ENCODE measurements around the gene USP31. TPM values are rescaled to one million over a fixed set of nuclear protein-coding genes. Genes with fewer than 3 reads are reported as not detected.

The USP31 gene
- total RNA-seq, 2 experiments from 2014 or later: 1.6 to 1.7 TPM

DNA sequence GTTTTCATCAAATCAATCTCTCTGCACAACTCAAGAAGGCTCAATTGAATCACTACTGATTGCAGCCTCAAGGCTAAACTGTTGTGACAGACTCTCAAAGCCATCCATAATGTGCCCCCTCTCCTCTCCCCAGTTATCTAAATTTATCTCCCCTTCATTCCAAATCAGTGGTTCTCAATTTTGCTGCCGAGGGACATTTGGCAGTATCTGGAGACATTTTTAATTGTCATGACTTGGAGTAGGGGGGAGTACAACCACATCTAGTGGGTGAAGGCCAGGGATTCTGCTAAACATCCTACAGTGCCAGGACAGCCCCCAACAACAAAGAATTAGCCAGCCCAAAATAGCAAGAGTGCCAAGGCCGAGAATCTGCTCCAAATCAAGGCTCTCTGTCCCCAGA is 9.1 kb downstream of the USP31 start:
- Histone ChIP-seq H3K4me3 (ENCODE audit: low read length) (no peak overlapping the region), H3K27ac (ENCODE audit: low read depth in 1 of 2, low read length in 2 of 2) (no peak overlapping the region), H3K4me1 (ENCODE audit: insufficient read depth, low read length) (no peaks in the 10 kb centered on the region), H3K36me3 (ENCODE audit: insufficient read depth, low read length) (no peaks in the 10 kb centered on the region), H3K9me3 (ENCODE audit: control insufficient read depth in 1 of 2, insufficient read depth in 1 of 2, low read length in 2 of 2) (peaks cover 0 to 8% of the 10 kb centered on the region in 2 experiments), H3K27me3 (ENCODE audit: control insufficient read depth in 1 of 2, insufficient read depth in 2 of 2, low read length in 2 of 2) (no peaks in the 10 kb centered on the region)
- H3K36me3 Mint-ChIP-seq (ENCODE audit: low read depth): peaks cover 5% of the 10 kb centered on the region
- no peak for ATAC-seq (ENCODE audit: poor library complexity)
- H3K27me3 Mint-ChIP-seq: no peaks in the 10 kb centered on the region
- no peak overlapping the region for H3K27ac Mint-ChIP-seq
- TF ChIP-seq, protein P1, sequence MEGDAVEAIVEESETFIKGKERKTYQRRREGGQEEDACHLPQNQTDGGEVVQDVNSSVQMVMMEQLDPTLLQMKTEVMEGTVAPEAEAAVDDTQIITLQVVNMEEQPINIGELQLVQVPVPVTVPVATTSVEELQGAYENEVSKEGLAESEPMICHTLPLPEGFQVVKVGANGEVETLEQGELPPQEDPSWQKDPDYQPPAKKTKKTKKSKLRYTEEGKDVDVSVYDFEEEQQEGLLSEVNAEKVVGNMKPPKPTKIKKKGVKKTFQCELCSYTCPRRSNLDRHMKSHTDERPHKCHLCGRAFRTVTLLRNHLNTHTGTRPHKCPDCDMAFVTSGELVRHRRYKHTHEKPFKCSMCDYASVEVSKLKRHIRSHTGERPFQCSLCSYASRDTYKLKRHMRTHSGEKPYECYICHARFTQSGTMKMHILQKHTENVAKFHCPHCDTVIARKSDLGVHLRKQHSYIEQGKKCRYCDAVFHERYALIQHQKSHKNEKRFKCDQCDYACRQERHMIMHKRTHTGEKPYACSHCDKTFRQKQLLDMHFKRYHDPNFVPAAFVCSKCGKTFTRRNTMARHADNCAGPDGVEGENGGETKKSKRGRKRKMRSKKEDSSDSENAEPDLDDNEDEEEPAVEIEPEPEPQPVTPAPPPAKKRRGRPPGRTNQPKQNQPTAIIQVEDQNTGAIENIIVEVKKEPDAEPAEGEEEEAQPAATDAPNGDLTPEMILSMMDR (IDR thresholded peaks at IDR 0.05): no peak
- DNase-seq: no peak
- ChIA-PET CTCF (no interaction called here), POLR2A (no interaction called here)
- intact Hi-C loops (cut with DNase I, micrococcal nuclease): no loop called here
- H3K4me3 Mint-ChIP-seq: no peak overlapping the region
- H3K9me3 Mint-ChIP-seq: peaks cover 6% of the 10 kb centered on the region
- peaks cover 5% of the 10 kb centered on the region for H3K4me1 Mint-ChIP-seq (ENCODE audit: low read depth)

DNA sequence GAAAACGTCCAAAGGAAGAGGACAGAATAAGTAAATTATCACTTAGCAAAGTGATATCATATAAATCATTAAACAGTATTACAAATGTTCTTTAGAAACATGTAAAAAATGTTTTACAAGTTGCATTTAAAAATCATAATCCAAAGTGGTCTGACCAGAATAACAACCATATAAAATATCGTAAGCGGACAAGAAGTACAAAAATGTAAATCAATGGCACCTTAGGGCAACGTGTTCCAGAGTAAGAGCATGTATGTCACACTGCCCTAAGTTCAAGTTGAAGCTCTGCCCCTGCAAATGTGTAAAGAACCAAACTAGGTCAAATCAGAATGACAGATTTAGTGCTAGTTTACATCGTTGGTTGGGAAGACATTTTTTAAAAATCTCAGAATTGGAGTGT is 11.4 kb downstream of the USP31 start:
- no peaks in the 10 kb centered on the region for H3K27me3 Mint-ChIP-seq
- H3K4me1 Mint-ChIP-seq (ENCODE audit: low read depth): peaks cover 2% of the 10 kb centered on the region
- TF ChIP-seq, protein P1 (IDR thresholded peaks at IDR 0.05): no peak
- DNase-seq: no peak
- H3K27me3 ChIP-seq (ENCODE audit: control insufficient read depth in 1 of 2, insufficient read depth in 2 of 2, low read length in 2 of 2): no peaks in the 10 kb centered on the region
- no peak overlapping the region for H3K27ac Mint-ChIP-seq
- ChIA-PET CTCF (no interaction called here), POLR2A (no interaction called here)
- peaks cover 6% of the 10 kb centered on the region for H3K9me3 Mint-ChIP-seq
- H3K27ac ChIP-seq (ENCODE audit: low read depth in 1 of 2, low read length in 2 of 2): no peak overlapping the region
- H3K4me3 Mint-ChIP-seq: no peak overlapping the region
- ATAC-seq (ENCODE audit: poor library complexity): no peak
- H3K4me1 ChIP-seq (ENCODE audit: insufficient read depth, low read length): no peaks in the 10 kb centered on the region
- H3K9me3 ChIP-seq (ENCODE audit: control insufficient read depth in 1 of 2, insufficient read depth in 1 of 2, low read length in 2 of 2): peaks cover 0 to 8% of the 10 kb centered on the region in 2 experiments
- H3K4me3 ChIP-seq (ENCODE audit: low read length): no peak overlapping the region
- intact Hi-C loops (cut with DNase I, micrococcal nuclease): no loop called here
- H3K36me3 ChIP-seq (ENCODE audit: insufficient read depth, low read length): no peaks in the 10 kb centered on the region
- peaks cover 5% of the 10 kb centered on the region for H3K36me3 Mint-ChIP-seq (ENCODE audit: low read depth)

DNA sequence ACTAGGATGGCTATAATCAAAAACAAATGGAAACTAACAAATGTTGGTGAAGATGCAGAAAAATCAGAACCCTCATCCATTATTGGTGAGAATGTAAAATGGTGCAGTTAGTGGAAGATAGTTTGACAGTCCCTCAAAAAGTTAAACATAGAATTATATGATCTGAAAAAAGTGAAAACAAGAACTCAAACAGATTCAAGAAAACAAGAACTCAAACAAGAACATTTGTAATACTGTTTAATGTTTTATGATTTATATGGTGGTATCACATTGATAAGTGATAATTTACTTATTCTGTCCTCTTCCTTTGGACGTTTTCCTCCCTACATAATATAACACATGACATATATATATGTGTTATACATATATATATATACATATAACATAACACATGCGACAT is 12.0 kb downstream of the USP31 start:
- H3K36me3 ChIP-seq (ENCODE audit: insufficient read depth, low read length): no peaks in the 10 kb centered on the region
- no peak overlapping the region for H3K27ac ChIP-seq (ENCODE audit: low read depth in 1 of 2, low read length in 2 of 2)
- no peaks in the 10 kb centered on the region for H3K27me3 ChIP-seq (ENCODE audit: control insufficient read depth in 1 of 2, insufficient read depth in 2 of 2, low read length in 2 of 2)
- H3K4me3 Mint-ChIP-seq: no peak overlapping the region
- no peak overlapping the region for H3K27ac Mint-ChIP-seq
- no peaks in the 10 kb centered on the region for H3K27me3 Mint-ChIP-seq
- TF ChIP-seq, protein P1 (IDR thresholded peaks at IDR 0.05): no peak
- H3K9me3 Mint-ChIP-seq: peaks cover 6% of the 10 kb centered on the region
- no peaks in the 10 kb centered on the region for H3K4me1 ChIP-seq (ENCODE audit: insufficient read depth, low read length)
- ChIA-PET CTCF (no interaction called here), POLR2A (no interaction called here)
- ATAC-seq (ENCODE audit: poor library complexity) (no peak), DNase-seq (no peak)
- no peak overlapping the region for H3K4me3 ChIP-seq (ENCODE audit: low read length)
- H3K36me3 Mint-ChIP-seq (ENCODE audit: low read depth): peaks cover 5% of the 10 kb centered on the region
- H3K9me3 ChIP-seq (ENCODE audit: control insufficient read depth in 1 of 2, insufficient read depth in 1 of 2, low read length in 2 of 2): peaks cover 0 to 8% of the 10 kb centered on the region in 2 experiments
- intact Hi-C loops (cut with DNase I, micrococcal nuclease): no loop called here
- H3K4me1 Mint-ChIP-seq (ENCODE audit: low read depth): peaks cover 6% of the 10 kb centered on the region

Measured in CD4-positive, alpha-beta T cell (primary cell).